WTC11 (cell line): ENCODE results near the gene VCX2.

Source experiments
- CTCF ChIP-seq: fragments of 200-600 bp; IDR thresholded peaks from 2 replicates; pipeline ENCODE4 v1.8.0; 2022; ENCODE audit warnings: antibody characterized with exemption
- IRF2 ChIP-seq: sonication (generic); formaldehyde crosslinking; IDR thresholded peaks from 2 replicates; pipeline ENCODE4 v1.8.0; 2022; ENCODE audit warnings: low read depth, missing genetic modification reagents, borderline replicate concordance
- MYBL2 ChIP-seq: sonication (generic); formaldehyde crosslinking; IDR thresholded peaks from 2 replicates; pipeline ENCODE4 v1.8.1; 2023; ENCODE audit warnings: mild to moderate bottlenecking, moderate library complexity, missing genetic modification reagents
- ZBTB21 ChIP-seq: sonication (generic); formaldehyde crosslinking; IDR thresholded peaks from 2 replicates; pipeline ENCODE4 v1.8.1; 2023; ENCODE audit warnings: mild to moderate bottlenecking, missing genetic modification reagents, borderline replicate concordance

GRCh38 chrX:8126648-8127047 lies 44.4 kb downstream of the VCX2 start:
- no peak for TF ChIP-seq ZBTB21 (CRISPR knock-in tag)
- TF ChIP-seq CTCF = no peak
- TF ChIP-seq MYBL2 = no peak
- no peak for TF ChIP-seq IRF2 (CRISPR knock-in tag)
